Inflammatory macrophage treated with lipopolysaccharide for 1 hour (primary cell): Measurements from ENCODE around the gene KCNAB3.

Experiments
- DNase-seq, 2 donors: peaks; one replicate each; pipeline ENCODE4 v3.0.0-alpha.2; 2020 to 2022

The KCNAB3 gene

GRCh38 chr17:7897090-7897489 is 32.6 kb downstream of the KCNAB3 start:
- DNase-seq, result no peak

- no peak for DNase-seq
Observed at GRCh38 chr17:7894866-7895265, 34.8 kb downstream of the KCNAB3 start.

GRCh38 chr17:7894226-7894625 is 35.4 kb downstream of the KCNAB3 start:
- no peak for DNase-seq

GRCh38 chr17:7893187-7893880 is 36.3 kb downstream of the KCNAB3 start:
- no peak for DNase-seq

GRCh38 chr17:7889166-7889955 is 40.3 kb downstream of the KCNAB3 start:
- DNase-seq, result peak; percentile 82 to 83

- DNase-seq, result no peak
Observed at GRCh38 chr17:7888184-7888920, 41.3 kb downstream of the KCNAB3 start, which contains the start of gene CHD3. Gene CHD3 (plus strand): TSS chr17:7888789. CDS start chr17:7889001, 212 bp downstream.

- peak; percentile 69 to 80 for DNase-seq
Observed at GRCh38 chr17:7887482-7888183, 42.0 kb downstream of the KCNAB3 start.

GRCh38 chr17:7887038-7887481 is 42.6 kb downstream of the KCNAB3 start:
- no peak for DNase-seq

- no peak for DNase-seq
Observed at GRCh38 chr17:7886227-7887037, 43.2 kb downstream of the KCNAB3 start.

GRCh38 chr17:7885367-7886226 is 44.1 kb downstream of the KCNAB3 start:
- no peak for DNase-seq

GRCh38 chr17:7884581-7885366 is 44.9 kb downstream of the KCNAB3 start:
- no peak for DNase-seq

GRCh38 chr17:7883781-7884386 is 45.8 kb downstream of the KCNAB3 start:
- no peak for DNase-seq

GRCh38 chr17:7882629-7883028 is 47.0 kb downstream of the KCNAB3 start:
- DNase-seq, result no peak

GRCh38 chr17:7882068-7882467 is 47.6 kb downstream of the KCNAB3 start:
- no peak for DNase-seq

GRCh38 chr17:7881276-7882054 is 48.2 kb downstream of the KCNAB3 start:
- no peak for DNase-seq

GRCh38 chr17:7880076-7880868 is 49.4 kb downstream of the KCNAB3 start:
- DNase-seq, result no peak

GRCh38 chr17:7878234-7878633 is 51.4 kb downstream of the KCNAB3 start:
- DNase-seq, result no peak

- DNase-seq, result no peak
Observed at GRCh38 chr17:7875804-7876370, 53.8 kb downstream of the KCNAB3 start.
